GM18520 (cell line): Measurements from ENCODE around the gene CA5A.

Experiments used
- ATAC-seq: cut with Tn5 transposase; IDR thresholded peaks from one replicate; pipeline ENCODE4 v1.9.1; 2021; ENCODE audit not compliant: unreplicated experiment

Gene CA5A

GRCh38 chr16:87841340-87842208 lies 94.8 kb downstream of the CA5A start:
- no peak for ATAC-seq

GRCh38 chr16:87840271-87840978 lies 95.9 kb downstream of the CA5A start:
- no peak for ATAC-seq

GRCh38 chr16:87839542-87840270 lies 96.6 kb downstream of the CA5A start:
- ATAC-seq: no peak

GRCh38 chr16:87838643-87839541 lies 97.4 kb downstream of the CA5A start:
- no peak for ATAC-seq
